ENCODE measurements around the gene DOCK2.

GRCh38 chr5:170025853-170026252 is 388.8 kb downstream of the DOCK2 start:
- no peak for TF ChIP-seq CTCF (conservative IDR thresholded peaks at IDR 0.05)
- no peak for TF ChIP-seq ZFX (IDR thresholded peaks at IDR 0.05)
